GM18858 (cell line): ENCODE data around the gene PGBD4.
"Not testable (repeated sequence)": the region's sequence is repeated elsewhere in the genome, so short reads cannot be mapped to it uniquely, and the experiment has no call there.

Experiments
- ATAC-seq: cut with Tn5 transposase; IDR thresholded peaks from one replicate; pipeline ENCODE4 v1.9.1; 2021; ENCODE audit not compliant: unreplicated experiment

PGBD4 gene

DNA sequence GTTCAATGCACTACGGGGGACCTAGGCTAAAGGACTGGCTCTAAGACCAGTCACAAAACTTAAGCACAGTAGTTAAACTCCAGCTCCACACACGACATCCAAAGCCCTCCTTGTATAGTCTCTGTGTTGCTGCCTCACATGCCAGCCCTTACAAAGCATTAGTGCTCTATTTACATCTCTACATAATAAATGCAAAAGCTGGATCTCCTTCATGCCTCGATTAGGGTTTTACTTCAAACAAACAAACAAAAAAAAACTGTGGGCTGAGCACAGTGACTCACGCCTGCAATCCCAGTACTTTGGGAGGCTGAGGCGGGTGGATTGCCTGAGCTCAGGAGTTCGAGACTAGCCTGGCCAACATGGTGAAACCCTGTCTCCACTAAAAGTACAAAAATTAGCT is 9.6 kb downstream of the PGBD4 start:
- ATAC-seq: no peak

DNA sequence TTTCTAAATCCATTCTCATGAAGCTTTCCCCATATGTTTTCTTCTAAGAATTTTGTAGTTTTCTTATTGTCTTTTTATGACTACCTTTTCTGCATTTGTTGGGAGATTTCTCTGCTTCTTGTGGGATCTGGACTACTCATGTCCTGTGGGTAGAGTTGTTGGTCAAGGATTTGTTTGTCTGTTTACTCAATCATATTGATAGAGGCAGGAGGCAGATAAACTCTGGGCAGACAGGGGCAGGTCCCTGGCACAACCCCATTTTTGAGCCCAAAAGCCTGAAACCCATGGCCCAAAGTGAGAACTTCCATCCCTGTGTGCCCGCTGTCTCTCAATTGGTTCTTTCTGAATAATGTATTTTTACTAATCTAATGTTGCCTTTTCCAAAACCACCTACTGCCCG is 12.3 kb downstream of the PGBD4 start:
- no peak for ATAC-seq

DNA sequence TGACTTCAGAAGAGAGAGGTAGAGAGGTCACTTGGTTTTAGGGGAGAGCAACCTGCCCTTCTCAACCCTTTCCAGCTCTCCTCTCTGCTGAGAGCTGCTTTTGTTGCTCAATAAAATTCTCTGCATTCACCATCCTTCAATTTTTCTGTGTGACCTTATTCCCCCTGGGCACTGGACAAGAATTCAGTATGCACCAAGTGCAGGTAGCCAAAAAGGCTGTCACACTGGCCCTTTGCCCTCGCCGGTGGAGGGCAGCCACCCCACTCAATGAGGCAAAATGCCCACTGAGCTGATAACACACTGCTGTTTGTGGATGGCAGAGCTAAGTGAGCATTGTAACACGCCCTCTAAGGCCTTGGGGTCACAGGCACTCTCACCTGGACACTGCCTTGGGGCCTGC is 12.9 kb downstream of the PGBD4 start:
- ATAC-seq: no peak

DNA sequence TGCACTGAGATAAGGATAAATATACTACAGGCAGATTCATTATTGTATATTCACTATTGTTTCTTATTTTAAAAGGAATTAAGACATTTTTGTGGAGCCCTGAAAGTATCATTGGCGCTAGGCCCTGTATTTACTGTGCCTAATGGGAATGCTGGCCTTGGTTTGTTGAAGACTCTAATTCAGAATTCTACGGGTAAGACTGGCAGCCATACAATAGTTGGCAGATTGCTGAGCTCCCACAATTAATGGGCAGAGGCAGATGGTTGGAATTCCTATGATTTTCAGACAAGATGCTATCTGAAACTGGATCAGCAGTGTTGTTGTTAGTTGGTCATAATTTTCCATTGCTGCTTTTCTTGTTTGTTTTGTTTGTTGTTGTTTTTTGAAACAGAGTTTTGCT is 14.7 kb downstream of the PGBD4 start:
- no peak for ATAC-seq

DNA sequence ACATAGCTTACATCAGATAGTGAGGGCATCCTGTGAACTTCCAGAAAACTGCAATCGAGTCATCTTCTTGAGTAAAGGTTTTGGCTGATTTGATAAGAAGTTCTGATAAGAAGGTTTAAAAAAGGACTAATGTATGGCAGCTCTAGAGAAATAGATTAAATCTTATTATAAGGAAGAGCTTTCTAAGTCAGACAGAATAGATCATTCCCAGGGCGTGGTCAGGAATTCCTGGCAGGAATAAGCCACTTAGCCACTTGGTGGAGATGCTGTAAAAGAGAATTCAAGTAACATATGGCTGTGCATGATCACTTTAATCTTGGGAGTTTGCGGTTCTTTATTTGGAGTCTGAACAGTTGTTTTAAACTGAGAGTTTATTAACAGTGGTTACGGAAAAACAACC is 17.4 kb downstream of the PGBD4 start:
- ATAC-seq: no peak

DNA sequence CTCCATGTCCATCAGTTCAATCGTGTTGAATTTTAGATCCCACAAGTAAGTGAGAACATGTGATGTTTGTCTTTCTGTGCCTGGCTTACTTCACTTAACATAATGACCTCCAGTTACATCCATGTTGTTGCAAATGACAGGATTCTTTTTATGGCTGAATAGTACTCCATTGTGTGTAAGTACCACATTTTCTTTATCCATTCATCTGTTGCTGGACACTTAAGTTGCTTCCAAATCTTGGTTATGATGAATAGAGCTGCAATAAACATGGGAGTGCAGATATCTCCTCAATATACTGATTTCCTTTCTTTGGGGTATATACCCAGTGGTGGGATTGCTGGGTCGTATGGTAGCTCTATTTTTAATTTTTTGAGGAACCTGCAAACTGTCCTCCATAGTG is 18.5 kb downstream of the PGBD4 start:
- ATAC-seq: not testable (repeated sequence)

DNA sequence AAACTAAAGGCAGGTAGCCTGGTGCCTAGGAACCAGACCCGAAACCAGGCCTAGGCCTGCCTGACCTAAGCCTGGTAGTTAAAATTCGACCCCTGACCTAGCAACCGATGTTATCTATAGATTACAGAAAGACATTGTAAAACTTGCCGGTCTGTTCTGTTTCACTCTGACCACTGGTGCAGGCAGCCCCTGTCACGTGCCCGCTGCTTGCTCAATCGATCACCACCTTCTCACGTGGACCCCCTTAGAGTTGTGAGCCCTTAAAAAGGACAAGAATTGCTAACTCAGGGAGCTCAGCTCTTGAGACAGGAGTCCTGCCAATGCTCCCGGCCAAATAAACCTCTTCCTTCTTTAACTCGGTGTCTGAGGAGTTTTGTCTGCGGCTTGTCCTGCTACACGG is 19.9 kb downstream of the PGBD4 start:
- not testable (repeated sequence) for ATAC-seq

DNA sequence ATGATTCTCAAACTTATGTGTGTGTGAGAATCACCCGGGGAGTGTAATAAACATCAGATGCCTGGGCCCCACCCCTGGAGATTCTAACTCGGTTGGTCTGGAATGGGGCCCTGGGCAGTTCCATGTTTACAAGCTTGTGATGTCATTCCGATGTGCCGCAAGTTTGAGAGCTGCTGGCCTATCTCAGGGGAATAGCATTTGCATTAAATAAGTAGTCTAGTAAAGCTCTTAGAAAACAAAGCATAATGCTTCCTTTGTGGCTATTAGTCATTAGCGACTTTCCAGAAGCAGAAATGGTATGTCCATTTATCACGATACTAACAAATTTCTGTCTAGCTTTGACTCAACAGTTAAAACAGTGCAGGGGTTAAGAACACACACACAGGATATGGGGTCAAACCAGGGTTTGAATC is 20.9 kb downstream of the PGBD4 start:
- no peak for ATAC-seq

DNA sequence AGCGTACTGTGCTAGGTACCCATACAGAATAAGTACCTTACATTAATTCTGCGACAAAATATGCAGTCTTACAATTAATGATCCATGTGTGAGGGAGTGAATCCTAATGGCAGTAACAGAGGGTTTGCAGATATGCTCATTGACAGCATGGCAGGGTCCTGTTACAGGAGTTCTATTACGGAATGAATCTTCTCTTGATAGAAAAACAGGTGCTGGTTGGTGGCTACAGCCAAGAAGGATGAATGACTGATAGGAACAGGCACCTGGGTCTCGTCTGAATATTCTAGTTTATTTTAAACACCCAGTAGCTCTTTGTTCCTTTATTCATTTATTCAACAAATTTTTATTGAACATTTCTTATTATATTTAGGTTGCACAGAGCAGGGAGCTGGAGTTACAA is 22.8 kb downstream of the PGBD4 start:
- no peak for ATAC-seq

DNA sequence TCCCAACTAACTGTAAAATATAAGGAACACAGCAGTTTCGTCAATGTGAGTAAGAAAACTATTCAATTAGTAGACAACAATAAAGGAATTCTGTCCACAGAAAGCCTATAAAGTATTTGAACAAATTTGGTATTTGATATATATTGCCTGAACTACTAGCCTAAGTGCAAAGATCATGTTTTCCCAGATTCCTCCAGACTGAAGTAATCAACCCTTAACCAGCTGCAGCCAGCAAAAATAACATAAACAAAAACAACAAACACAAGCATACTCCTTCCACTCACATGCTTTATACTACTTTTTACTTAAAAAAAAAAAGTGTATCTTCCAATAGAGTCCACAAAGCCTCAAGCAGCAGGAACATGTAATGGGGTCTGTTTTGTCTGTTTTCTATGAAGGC is 24.1 kb downstream of the PGBD4 start:
- no peak for ATAC-seq

DNA sequence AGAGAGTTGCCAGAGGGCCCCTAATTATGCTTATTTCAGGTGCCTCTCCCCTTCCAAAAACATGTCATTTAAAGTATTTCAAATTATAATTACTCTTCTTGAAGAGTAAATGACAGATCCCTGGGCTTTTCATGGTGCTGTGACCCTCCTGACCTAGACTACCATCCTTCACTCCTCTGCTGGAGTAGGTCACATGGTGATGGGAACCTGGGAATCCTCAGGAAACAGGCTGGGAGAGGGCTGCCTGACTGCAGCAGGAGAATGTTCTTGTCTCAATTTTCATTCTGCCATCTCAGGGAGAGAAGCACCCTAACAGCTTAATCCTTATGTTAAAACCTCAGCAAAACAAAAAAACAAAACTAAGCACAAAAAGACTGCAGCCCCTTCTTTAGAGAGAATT is 24.6 kb downstream of the PGBD4 start:
- no peak for ATAC-seq

DNA sequence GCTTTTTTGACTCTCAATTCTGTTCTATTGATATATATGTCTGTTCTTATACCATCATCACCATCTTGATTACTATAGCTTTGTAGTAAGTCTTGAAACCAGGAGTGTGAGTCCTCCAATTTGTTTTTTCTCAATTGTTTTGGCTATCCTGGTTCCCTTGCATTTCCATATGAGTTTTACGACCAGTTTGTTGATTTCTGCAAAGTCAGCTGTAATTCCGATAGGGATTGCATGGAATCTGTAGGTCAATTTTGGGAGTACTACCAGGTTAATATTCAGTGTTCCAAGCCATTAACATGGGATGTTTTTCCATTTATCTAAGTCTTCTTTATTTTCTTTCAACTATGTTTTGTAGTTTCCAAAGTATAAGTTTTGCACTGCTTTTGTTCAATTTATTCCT is 27.0 kb downstream of the PGBD4 start:
- no peak for ATAC-seq

DNA sequence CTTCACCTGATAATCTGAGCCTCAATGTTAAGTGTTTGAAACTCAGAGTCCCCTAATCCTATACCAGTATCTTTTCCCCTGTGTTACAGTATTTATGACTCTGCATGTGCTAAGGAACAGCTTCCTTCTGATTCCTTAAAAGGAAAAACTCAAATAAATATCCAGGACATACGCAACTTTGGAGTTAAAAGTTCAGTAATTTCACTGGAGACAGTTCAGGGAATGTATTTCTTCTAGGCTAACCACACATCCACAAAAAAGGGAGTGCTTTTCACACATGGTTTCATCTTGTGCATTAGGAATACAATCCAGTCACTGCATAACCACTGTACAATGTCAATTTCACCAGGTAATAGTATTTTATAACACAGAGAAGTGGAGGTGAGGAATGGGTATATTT is 31.0 kb downstream of the PGBD4 start:
- no peak for ATAC-seq

DNA sequence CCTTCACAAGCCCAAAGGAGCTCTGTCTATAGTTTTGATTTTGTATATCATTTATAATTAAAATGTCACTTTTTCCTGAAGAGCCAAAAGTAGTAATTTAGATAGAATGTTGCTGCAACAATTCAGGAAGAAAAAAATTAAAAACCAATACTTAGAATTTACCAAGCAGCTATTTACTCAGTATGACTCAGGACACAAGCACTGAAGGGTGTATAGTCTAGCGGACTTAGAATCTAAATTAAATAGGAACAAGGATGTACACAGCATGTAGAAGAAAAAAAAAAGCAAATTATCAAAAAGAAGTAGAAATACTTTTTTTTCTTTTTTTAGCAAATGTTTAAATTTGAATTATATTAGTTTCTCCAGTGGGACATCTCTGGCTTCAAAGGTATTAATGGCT is 31.6 kb downstream of the PGBD4 start:
- ATAC-seq: no peak

DNA sequence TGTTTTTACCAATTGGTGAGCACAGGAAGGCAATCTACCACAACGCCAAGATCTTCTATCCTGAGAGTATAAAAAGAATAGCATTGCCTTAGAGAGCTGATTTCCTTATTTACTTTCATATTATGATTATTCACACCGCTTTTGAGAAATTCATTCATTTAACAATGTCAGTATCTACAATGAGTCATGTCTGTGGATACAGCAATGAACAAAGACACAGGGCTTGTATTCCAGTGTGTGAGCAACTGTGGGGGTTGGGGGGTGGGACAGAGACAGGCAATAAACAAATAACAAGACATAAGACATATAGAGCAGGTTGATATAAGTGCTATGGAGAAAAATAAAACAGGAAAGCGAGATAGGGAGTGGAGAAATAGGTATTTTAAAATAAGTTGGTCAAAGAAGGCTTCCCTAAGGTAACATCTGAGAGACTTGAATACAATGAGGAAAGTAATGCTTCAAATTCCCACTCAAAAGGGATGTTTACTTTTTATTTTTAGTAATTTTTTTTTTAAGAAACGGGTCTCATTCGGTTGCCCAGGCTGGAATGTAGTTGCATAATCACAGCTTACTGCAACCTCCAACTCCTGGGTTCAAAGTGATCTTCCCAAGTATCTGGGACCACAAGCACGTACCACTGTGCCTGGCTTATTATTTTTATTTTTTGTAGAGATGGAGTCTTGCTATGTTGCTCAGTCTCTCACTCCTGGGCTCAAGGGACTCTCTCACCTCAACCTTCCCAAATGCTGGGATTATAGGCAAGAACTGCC is 45.7 kb downstream of the PGBD4 start:
- ATAC-seq: no peak

DNA sequence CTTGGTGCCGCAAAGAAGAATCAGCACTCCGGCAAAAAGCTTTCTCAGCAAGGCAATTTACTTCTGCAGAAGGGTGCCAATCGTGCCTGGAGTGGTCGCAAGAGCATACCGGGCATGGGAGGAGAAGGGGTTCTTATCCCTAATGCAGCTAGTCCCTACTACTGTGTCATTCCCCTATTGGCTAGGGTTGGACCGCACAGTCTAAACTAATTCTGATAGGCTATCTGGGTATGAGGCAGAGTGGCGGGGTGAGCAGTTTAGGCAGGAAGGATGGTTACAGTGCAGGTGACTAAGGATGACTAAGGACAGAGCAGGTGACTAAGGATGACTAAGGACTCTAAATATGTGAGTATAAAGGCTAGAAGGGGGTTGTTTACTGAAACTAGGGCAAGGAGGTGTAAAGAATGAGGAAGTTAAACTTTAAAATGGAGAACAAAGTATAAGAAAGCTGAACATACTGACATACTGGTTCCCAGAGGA is 52.9 kb downstream of the PGBD4 start:
- ATAC-seq: no peak

DNA sequence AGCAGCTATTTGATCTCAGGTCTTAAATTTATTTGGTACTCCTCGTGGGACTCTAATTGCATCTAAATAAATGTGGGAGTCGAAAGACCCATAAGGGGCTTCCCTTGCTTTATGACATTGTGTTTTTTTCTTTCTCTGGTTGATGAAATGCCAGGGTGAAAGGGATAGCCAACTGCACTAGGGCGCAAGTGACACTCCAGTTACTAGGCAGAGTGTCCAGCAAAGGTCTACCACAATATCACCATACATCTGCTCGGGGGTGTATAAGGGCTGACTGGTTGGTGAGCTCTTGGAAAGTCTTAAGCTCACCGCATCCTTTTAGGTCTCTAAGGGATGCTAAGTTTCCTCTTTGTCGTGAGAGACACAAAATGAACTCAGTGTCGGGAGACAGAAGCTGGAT is 54.0 kb downstream of the PGBD4 start:
- no peak for ATAC-seq
